Cardiac fibroblast (primary cell): ENCODE measurements around the gene LY6G6F.
A peak's percentile ranks its signal among the peaks of the same experiment; 100 is the strongest.

Source experiments
- DNase-seq, 2 donors: peaks; one replicate each; pipeline versions ENCODE4 v3.0.0 to v3.0.0-alpha.2; 2010; ENCODE audit warnings: low read depth in 2 of 2
- H3K4me3 ChIP-seq, 2 donors: replicated peaks in 1 of 2; 1 replicate in 1 of 2; 2 replicates in 1 of 2; pipeline ENCODE4 v1.5.1; 2011; ENCODE audit warnings: low read depth in 2 of 2, low read length in 2 of 2, mild to moderate bottlenecking in 2 of 2, moderate library complexity in 1 of 2
- CTCF ChIP-seq: IDR thresholded peaks from one replicate; pipeline ENCODE4 v1.5.1; 2011; ENCODE audit warnings: low read depth, mild to moderate bottlenecking, low read length, inconsistent platforms

The LY6G6F gene

GRCh38 chr6:31752739-31753319 lies 46.2 kb downstream of the LY6G6F start:
- H3K4me3 ChIP-seq = no peak overlapping the region
- TF ChIP-seq CTCF = no peak
- DNase-seq = peak; percentile 53 to 91

GRCh38 chr6:31758281-31758680 lies 51.6 kb downstream of the LY6G6F start:
- H3K4me3 ChIP-seq = no peak overlapping the region
- TF ChIP-seq CTCF = no peak
- DNase-seq = no peak
